Dedifferentiated amniotic fluid mesenchymal stem cell (primary cell): ENCODE data around the gene ZGLP1.

Source experiments
- DNase-seq: peaks from one replicate; pipeline ENCODE4 v3.0.0-alpha.2; 2016; ENCODE audit errors: extremely low spot score

ZGLP1 gene

GRCh38 chr19:10327793-10328192 lies 18.2 kb upstream of the ZGLP1 start:
- DNase-seq: no peak

DNA sequence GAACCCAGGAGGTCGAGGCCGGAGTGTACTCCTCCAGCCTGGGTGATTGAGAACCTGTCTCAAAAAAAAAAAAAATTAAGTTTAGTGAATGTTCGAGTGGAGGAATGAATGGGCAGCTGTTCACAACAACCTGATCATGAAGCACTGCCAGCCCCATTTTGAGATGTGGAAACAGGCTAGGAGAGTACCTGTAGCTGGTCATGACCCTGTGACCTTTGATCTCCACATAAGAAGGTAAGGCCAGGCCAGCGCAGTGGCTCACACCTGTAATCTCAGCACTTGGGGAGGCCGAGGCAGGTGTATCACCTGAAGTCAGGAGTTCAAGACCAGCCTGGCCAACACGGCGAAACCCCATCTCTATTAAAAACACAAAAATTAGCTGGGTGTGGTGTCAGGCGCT lies 16.1 kb upstream of the ZGLP1 start:
- no peak for DNase-seq

DNA sequence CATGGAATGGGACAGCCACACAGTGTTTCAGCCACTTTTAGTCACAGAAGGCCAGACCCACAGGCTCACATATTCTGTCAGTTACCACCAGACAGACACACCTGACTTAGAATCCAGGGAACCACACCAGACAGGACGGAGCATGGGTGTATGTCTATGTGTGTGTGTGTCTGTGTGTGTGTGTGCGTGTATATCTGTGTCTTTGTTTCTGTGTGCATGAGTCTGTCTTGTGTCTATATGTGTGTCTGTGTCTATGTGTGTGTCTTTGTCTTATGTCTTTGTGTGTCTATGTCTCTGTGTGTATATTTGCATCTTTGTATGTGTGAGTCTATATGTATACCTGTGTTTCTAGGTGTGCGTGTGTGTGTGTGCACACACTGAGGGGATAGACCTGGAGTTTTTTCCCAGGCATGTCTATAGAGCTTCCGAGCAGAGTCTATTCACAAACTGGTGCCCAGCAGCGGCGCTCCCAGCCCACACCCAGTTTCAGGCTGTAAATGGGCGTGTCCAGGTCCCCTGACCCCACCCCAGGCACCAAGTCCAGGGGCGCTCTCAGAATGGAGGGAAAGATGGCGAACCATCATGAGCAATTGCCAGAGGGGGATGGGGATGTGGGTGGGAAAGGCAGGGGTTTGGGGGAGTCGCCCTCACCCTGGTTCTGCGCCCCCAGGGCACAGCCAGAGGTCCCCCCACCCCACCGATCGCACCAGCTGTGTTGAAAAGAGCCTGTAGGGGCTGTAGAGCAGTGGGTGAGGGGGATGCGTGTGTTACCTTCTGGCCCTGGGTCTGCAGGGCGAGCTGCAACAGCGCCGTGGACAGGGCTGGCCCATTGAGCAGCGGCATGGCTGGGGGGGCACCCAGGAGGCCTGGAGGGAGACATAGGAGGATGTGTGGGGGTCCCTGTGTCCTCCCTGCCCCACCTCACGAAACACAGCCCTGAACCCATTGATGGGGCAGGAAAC lies 12.5 kb upstream of the ZGLP1 start:
- DNase-seq: no peak

- no peak for DNase-seq
Observed at GRCh38 chr19:10321417-10321797, 11.8 kb upstream of the ZGLP1 start.

DNA sequence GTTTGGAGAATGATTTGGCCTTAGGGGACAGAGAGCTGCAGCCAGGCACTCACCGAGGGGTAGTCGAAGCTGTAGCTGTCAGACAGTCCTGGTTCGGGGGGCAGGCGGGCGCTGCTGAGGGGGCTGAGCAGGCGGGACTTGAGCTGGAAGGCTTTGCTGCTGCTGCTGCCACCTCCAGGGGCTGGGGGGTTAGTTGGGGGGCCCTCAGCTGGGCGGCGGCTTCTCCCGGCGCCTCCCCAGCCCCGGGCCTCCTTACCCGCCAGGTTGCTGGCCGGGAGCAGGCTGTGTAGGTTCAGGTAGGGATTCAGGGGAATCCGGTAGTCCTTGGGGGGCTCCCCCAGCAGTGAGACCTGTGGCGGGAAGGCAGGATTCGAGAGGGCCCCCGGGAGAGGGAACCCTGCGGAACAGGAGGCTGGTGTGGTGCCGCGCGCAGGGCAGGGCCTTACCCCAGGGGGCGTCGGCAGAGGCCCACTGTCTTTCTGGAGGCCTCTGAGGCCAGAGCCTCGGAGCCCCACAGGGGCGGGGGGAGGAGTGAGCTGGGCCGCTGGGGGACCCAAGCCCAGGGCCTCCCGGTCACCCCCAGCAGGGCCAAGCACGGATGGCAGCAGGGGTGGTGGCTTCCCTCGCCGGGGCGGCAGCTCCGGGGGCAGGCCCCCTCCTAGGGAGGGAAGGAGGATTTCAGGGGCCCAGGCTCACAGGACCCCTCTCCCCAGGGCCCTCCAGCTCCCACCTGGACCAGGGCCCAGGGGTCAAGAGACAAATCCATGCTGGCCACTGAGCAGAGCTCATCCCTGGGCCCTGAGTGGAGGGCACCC lies 11.2 kb upstream of the ZGLP1 start:
- DNase-seq: no peak

DNA sequence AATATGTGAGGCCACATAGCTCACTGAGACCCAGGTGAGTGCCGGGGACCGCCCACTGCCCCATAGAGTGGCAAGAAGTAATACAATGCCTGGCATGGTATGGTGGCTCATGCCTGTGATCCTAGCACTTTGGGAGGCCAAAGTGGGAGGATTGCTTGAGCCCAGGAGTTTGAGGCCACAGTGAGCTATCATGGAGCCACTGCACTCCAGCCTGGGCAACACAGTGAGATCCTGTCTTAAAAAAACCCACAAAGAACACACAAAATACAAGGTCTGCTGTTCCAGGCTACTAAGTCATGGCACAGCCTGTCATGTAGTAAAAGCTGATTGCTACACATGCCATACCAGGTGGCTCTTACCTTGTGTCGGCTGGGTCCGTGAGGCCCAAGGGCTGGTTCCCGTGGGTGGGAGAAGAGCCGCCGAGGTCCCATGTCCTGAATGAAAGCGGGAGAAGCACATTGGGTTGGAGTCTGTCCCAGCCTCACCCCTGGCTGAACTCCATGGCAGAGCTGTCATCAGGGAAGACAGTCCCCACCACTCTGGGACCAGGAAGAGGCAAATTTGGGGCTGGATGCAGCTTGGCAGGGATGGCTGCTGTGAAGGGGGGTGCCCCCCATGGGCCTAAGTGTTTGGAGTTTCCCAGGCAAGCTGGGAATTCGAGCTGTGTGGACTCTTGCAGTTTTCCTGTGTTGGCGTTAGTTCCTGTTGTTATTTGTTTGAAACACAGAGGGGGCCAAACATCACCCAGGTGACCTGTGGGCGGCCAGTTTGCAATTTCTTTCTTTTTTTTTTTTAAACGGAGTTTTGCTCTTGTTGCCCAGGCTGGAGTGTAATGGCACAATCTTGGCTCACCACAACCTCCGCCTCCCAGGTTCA lies 9.4 kb upstream of the ZGLP1 start:
- DNase-seq: no peak

GRCh38 chr19:10317857-10318462 lies 8.3 kb upstream of the ZGLP1 start:
- no peak for DNase-seq

DNA sequence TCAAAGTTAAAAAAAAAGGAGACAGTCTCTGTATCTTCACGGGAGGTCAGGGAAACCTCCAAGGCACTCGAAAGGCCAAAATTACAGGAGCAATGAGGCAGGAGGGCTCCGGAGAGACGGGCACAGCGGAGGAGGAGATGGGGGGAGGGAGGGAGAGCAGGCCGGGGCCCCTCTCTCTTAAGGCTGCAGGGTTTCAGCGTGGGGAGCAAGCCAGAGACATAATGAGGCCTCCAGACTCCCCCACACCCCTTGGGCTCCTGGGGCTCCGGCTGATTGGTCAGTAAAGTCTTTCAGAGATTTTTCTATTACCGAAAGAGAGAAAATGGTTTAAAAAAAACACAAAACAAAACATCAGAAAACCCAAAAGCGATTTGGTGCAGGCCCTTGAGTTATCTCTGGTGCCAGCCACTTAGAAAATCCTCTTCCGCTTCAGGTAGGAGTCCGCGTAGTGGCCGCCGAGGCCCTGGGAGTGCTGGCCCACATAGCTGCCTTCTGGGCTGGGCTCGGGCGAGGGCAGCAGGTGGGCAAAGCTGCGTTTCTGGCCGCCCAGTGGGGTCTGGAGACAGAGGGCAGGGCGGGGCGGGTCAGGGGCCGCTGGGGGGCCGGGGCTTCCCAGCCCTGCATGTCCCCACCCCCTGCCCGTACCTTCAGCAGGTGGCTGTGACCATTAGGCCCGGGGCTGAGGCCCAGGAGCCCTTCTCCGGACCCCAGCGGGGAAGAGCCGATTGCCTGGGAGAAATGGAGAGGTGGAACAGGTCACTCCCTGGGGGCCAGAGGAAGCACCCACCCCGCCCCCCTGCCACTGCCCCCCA lies 7.6 kb upstream of the ZGLP1 start:
- no peak for DNase-seq

- DNase-seq: no peak
Observed at GRCh38 chr19:10316229-10317044, 6.8 kb upstream of the ZGLP1 start.

- DNase-seq: peak; percentile 68
Observed at GRCh38 chr19:10315335-10316214, 6.0 kb upstream of the ZGLP1 start, which contains the start of gene FDX2. TSS of gene FDX2 (minus strand) at chr19:10316015. CDS start at chr19:10315996, 19 bp downstream.

- no peak for DNase-seq
Observed at GRCh38 chr19:10306327-10306726, 3.3 kb downstream of the ZGLP1 start.

DNA sequence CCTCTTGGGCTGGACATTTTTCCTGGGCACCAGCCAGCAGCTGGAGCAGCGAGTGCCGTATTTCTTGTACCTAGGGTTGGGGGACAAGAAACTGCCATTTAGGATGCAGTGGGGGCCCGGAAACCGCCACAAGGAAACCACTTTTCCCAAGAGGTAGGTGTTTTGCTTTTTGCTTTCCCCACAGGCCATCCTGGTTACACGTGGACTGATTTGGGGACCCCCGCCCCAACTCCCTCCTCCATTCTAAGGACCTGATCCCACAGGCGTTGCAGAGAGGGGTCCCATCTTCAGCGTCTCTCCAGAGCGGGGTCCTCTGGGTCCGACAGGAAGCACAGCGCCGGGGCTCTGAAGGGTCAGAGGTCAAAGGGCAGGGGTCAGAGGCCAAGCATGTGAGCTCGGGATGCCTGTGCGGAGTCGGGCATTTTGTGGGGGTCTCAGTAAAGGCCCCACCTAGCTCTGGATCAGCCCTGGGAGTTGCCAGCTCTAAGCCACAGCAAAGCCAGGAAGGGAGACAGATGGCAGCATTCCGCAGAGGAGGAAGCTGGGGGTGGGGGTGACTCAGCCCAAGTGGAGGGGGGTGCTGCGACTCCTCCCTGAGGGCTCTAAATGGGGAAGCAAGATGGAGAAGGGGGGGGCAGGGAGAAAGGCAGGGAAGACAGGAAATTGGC lies 4.3 kb downstream of the ZGLP1 start:
- DNase-seq: no peak

GRCh38 chr19:10299545-10300458 lies 9.8 kb downstream of the ZGLP1 start:
- no peak for DNase-seq

- DNase-seq: no peak
Observed at GRCh38 chr19:10295847-10296591, 13.6 kb downstream of the ZGLP1 start.

DNA sequence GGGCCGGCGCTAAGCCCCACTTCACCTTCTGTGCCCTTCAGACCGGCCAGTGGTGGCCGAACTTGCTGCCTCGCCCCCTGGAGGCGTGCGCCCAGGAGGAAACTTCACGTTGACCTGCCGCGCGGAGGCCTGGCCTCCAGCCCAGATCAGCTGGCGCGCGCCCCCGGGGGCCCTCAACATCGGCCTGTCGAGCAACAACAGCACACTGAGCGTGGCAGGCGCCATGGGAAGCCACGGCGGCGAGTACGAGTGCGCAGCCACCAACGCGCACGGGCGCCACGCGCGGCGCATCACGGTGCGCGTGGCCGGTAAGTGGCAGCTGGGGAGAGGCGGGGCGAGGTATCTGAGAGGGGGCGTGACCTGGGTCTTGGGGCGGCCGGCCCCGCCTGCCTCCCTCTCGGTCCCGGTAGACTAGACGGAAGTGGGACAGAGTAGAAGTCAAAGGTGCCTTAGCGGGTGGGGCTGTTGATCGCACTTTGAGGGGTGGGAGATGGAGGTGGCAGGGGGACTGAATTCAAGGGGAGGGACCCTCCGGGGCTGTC lies 14.2 kb downstream of the ZGLP1 start:
- DNase-seq: no peak

GRCh38 chr19:10294368-10294697 lies 15.3 kb downstream of the ZGLP1 start:
- DNase-seq: no peak
